HEK293 (cell line): ENCODE results near the gene KMO.

Source experiments
- CTCF ChIA-PET: fragments of 350-600 bp; formaldehyde crosslinking; extraction: SDS; loops from one replicate; lab custom pipeline; 2021; ENCODE audit warnings: antibody characterized with exemption; lab: Yijun Ruan, JAX
- POLR2A ChIA-PET: fragments of 300-600 bp; formaldehyde crosslinking; extraction: SDS; loops from one replicate; lab custom pipeline; 2020; ENCODE audit warnings: antibody characterized with exemption, inconsistent platforms; lab: Yijun Ruan, JAX
- H3K27ac ChIP-seq: fragments of 200-500 bp; sonication (Bioruptor generic); 2 replicates; pipeline ENCODE4 v1.5.1; 2014; ENCODE audit warnings: low read depth, low read length, control low read depth, inconsistent platforms; ENCODE audit errors: extremely low read depth
- H3K36me3 ChIP-seq, 2 experiments: fragments of 200-500 bp in 1 of 2; sonication (Bioruptor generic) in 1 of 2; 1 replicate in 1 of 2; 2 replicates in 1 of 2; pipeline ENCODE4 v1.5.1; 2014 to 2017; ENCODE audit warnings: inconsistent platforms in 2 of 2, low read length in 2 of 2; ENCODE audit not compliant: control insufficient read depth in 2 of 2, insufficient read depth in 1 of 2
- H3K4me1 ChIP-seq: fragments of 200-500 bp; sonication (Bioruptor generic); 2 replicates; pipeline ENCODE4 v1.5.1; 2014; ENCODE audit warnings: mild to moderate bottlenecking, low read length, inconsistent platforms; ENCODE audit not compliant: control insufficient read depth, insufficient read depth
- H3K4me3 ChIP-seq: 2 replicates; pipeline ENCODE4 v1.5.1; 2011; ENCODE audit warnings: low read depth, mild to moderate bottlenecking, control low read depth, low read length, moderate library complexity
- H3K9me3 ChIP-seq: fragments of 200-500 bp; sonication (Bioruptor generic); 2 replicates; pipeline ENCODE4 v1.5.1; 2014; ENCODE audit warnings: low read depth, low read length, inconsistent platforms; ENCODE audit not compliant: control insufficient read depth, insufficient read depth
- GLIS1 ChIP-seq: fragments of 450-650 bp; formaldehyde crosslinking; IDR thresholded peaks from 2 replicates; pipeline ENCODE4 v1.5.1; 2016; ENCODE audit warnings: missing biosample characterization, missing genetic modification characterization
- HOXC10 ChIP-seq: sonication (generic); formaldehyde crosslinking; IDR thresholded peaks from 2 replicates; pipeline ENCODE4 v1.8.1; 2023; ENCODE audit warnings: mild to moderate bottlenecking, missing genetic modification reagents
- IKZF3 ChIP-seq: fragments of 450-650 bp; IDR thresholded peaks from 2 replicates; pipeline ENCODE4 v1.5.0; 2018; ENCODE audit warnings: missing biosample characterization, mild to moderate bottlenecking, missing genetic modification characterization, moderate library complexity
- SETDB1 ChIP-seq: IDR thresholded peaks from one replicate; pipeline ENCODE4 v1.6.1; 2017; ENCODE audit warnings: mild to moderate bottlenecking, low read length, moderate library complexity, mixed read lengths; ENCODE audit not compliant: insufficient read length
- SP7 ChIP-seq: fragments of 450-650 bp; formaldehyde crosslinking; IDR thresholded peaks from 2 replicates; pipeline ENCODE4 v1.5.1; 2016; ENCODE audit warnings: missing biosample characterization, missing genetic modification characterization
- WT1 ChIP-seq: fragments of 450-650 bp; formaldehyde crosslinking; IDR thresholded peaks from 2 replicates; pipeline ENCODE4 v1.5.1; 2016; ENCODE audit warnings: missing biosample characterization, missing genetic modification characterization
- ZNF24 ChIP-seq: fragments of 450-650 bp; formaldehyde crosslinking; IDR thresholded peaks from 2 replicates; pipeline ENCODE4 v1.5.1; 2016; ENCODE audit warnings: missing biosample characterization, missing genetic modification characterization
- ZNF37A ChIP-seq: fragments of 450-650 bp; IDR thresholded peaks from 2 replicates; pipeline ENCODE4 v1.5.1; 2018; ENCODE audit warnings: missing biosample characterization, missing genetic modification characterization
- ZNF391 ChIP-seq: fragments of 450-650 bp; formaldehyde crosslinking; IDR thresholded peaks from 2 replicates; pipeline ENCODE4 v1.5.1; 2016; ENCODE audit warnings: low read depth, missing biosample characterization, missing genetic modification characterization, borderline replicate concordance
- ZNF404 ChIP-seq: fragments of 450-650 bp; formaldehyde crosslinking; IDR thresholded peaks from 2 replicates; pipeline ENCODE4 v1.5.1; 2017; ENCODE audit warnings: missing biosample characterization, missing genetic modification characterization
- ZNF518A ChIP-seq: fragments of 450-650 bp; formaldehyde crosslinking; conservative IDR thresholded peaks from 2 replicates; pipeline ENCODE4 v1.5.1; 2016; ENCODE audit warnings: low read depth, missing biosample characterization, missing genetic modification characterization
- ZNF544 ChIP-seq: fragments of 450-650 bp; formaldehyde crosslinking; IDR thresholded peaks from 2 replicates; pipeline ENCODE4 v1.5.0; 2017; ENCODE audit warnings: missing biosample characterization, missing genetic modification characterization
- ZNF549 ChIP-seq: fragments of 450-650 bp; IDR thresholded peaks from 2 replicates; pipeline ENCODE4 v1.5.1; 2018; ENCODE audit warnings: missing biosample characterization, missing genetic modification characterization, mild to moderate bottlenecking, inconsistent platforms, moderate library complexity
- ZNF654 ChIP-seq: fragments of 450-650 bp; formaldehyde crosslinking; IDR thresholded peaks from 2 replicates; pipeline ENCODE4 v1.5.1; 2016; ENCODE audit warnings: low read depth, missing biosample characterization, missing genetic modification characterization
- ZNF660 ChIP-seq: fragments of 450-650 bp; IDR thresholded peaks from 2 replicates; pipeline ENCODE4 v1.5.1; 2018; ENCODE audit warnings: missing biosample characterization, mild to moderate bottlenecking, missing genetic modification characterization
- ZNF76 ChIP-seq: fragments of 450-650 bp; formaldehyde crosslinking; IDR thresholded peaks from 2 replicates; pipeline ENCODE4; 2016; ENCODE audit warnings: low read depth, missing biosample characterization, missing genetic modification characterization, borderline replicate concordance
- ZSCAN18 ChIP-seq: fragments of 450-650 bp; formaldehyde crosslinking; IDR thresholded peaks from 2 replicates; pipeline ENCODE4 v1.5.1; 2016; ENCODE audit warnings: missing biosample characterization, missing genetic modification characterization
- TF ChIP-seq, protein P1 (sequence below): sonication (generic); formaldehyde crosslinking; IDR thresholded peaks from 2 replicates; pipeline ENCODE4 v1.8.1; 2022; ENCODE audit warnings: mild to moderate bottlenecking, moderate library complexity, missing genetic modification reagents
- TF ChIP-seq, protein P2 (sequence below): fragments of 450-650 bp; formaldehyde crosslinking; IDR thresholded peaks from 2 replicates; pipeline ENCODE4 v1.5.1; 2016; ENCODE audit warnings: missing biosample characterization, missing genetic modification characterization
- TF ChIP-seq, protein P3 (sequence below): fragments of 450-650 bp; formaldehyde crosslinking; IDR thresholded peaks from 2 replicates; pipeline ENCODE4 v1.5.1; 2016; ENCODE audit warnings: missing biosample characterization, missing genetic modification characterization

Gene KMO

DNA sequence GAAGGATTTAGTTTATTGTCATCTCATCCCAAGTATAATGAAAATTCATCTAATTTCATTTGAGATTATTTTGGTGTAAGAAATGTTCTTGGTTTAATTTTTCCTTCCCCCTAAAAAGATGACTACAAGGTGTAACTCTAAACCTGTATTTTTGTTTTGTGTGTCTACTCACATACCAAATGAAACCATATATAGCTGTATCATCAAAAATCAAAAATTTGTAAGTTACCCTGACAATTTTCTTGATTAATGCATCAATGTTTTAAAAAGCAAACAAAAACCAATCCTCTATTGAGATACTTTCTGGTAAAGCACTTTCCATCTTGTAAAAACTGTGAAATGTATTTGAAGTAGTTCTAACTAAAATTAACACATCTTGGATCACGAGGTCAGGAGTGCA lies 43.4 kb upstream of the KMO start (continued):
- TF ChIP-seq ZNF518A (tag by site-specific recombination) (no peak), SP7 (tag by site-specific recombination) (no peak), ZSCAN18 (tag by site-specific recombination) (no peak), WT1 (no peak)
- TF ChIP-seq, all 188 proteins: peak for 0

- POLR2A ChIA-PET = no interaction called here
Measured at GRCh38 chr1:241495741-241496140, 36.4 kb upstream of the KMO start.

DNA sequence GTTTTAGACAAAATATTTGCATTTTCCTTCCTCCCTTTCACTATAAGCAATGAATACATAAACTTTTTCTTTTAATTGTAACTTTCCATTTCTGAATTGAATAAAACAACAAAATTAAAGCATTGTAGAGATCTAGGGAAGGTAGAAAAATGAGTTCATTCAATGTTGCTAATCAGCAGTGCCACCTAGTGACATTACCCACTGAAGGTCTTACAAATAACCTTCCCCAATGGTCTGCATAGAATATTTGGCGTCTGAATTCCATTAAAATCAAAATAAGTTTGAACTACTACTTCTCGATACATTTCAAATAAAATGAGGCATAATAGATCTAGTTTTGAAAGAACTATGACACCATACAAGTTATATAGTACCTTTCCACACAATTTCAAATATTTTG lies 32.3 kb upstream of the KMO start:
- Histone ChIP-seq H3K4me1 (no peaks in the 10 kb centered on the region), H3K9me3 (no peaks in the 10 kb centered on the region), H3K4me3 (no peak overlapping the region), H3K27ac (no peak overlapping the region), H3K36me3 (peaks cover 0 to 92% of the 10 kb centered on the region in 2 experiments; a peak in 2 of 3 replicates)
- ChIA-PET CTCF (no interaction called here), POLR2A (no interaction called here)
- TF ChIP-seq ZNF654 (tag by site-specific recombination) = peak; percentile 44
- TF ChIP-seq, protein P1, sequence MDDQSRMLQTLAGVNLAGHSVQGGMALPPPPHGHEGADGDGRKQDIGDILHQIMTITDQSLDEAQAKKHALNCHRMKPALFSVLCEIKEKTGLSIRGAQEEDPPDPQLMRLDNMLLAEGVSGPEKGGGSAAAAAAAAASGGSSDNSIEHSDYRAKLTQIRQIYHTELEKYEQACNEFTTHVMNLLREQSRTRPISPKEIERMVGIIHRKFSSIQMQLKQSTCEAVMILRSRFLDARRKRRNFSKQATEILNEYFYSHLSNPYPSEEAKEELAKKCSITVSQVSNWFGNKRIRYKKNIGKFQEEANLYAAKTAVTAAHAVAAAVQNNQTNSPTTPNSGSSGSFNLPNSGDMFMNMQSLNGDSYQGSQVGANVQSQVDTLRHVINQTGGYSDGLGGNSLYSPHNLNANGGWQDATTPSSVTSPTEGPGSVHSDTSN (CRISPR knock-in tag) = no peak
- no peak for TF ChIP-seq GLIS1 (tag by site-specific recombination)
- no peak for TF ChIP-seq ZNF391 (tag by site-specific recombination)
- TF ChIP-seq ZNF76 (tag by site-specific recombination) = no peak
- no peak for TF ChIP-seq ZNF404 (tag by site-specific recombination)

More at GRCh38 chr1:241495741-241496140, 36.4 kb upstream of the KMO start:
- no peak overlapping the region for H3K4me3 ChIP-seq
- TF ChIP-seq ZNF660 (tag by site-specific recombination) (no peak), SETDB1 (no peak), ZNF37A (no peak), ZNF24 (no peak), HOXC10 (no peak), ZNF544 (tag by site-specific recombination) (no peak), ZNF549 (tag by site-specific recombination) (no peak), IKZF3 (no peak)
- TF ChIP-seq, protein P2, sequence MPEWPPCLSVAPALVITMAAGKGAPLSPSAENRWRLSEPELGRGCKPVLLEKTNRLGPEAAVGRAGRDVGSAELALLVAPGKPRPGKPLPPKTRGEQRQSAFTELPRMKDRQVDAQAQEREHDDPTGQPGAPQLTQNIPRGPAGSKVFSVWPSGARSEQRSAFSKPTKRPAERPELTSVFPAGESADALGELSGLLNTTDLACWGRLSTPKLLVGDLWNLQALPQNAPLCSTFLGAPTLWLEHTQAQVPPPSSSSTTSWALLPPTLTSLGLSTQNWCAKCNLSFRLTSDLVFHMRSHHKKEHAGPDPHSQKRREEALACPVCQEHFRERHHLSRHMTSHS (tag by site-specific recombination) = no peak
- TF ChIP-seq, protein P3, sequence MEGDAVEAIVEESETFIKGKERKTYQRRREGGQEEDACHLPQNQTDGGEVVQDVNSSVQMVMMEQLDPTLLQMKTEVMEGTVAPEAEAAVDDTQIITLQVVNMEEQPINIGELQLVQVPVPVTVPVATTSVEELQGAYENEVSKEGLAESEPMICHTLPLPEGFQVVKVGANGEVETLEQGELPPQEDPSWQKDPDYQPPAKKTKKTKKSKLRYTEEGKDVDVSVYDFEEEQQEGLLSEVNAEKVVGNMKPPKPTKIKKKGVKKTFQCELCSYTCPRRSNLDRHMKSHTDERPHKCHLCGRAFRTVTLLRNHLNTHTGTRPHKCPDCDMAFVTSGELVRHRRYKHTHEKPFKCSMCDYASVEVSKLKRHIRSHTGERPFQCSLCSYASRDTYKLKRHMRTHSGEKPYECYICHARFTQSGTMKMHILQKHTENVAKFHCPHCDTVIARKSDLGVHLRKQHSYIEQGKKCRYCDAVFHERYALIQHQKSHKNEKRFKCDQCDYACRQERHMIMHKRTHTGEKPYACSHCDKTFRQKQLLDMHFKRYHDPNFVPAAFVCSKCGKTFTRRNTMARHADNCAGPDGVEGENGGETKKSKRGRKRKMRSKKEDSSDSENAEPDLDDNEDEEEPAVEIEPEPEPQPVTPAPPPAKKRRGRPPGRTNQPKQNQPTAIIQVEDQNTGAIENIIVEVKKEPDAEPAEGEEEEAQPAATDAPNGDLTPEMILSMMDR (tag by site-specific recombination) = no peak
- TF ChIP-seq, all 188 proteins: peak for 0
- no peaks in the 10 kb centered on the region for H3K9me3 ChIP-seq
- H3K27ac ChIP-seq = no peak overlapping the region
- H3K36me3 ChIP-seq = peaks cover 0 to 64% of the 10 kb centered on the region in 2 experiments; a peak in 1 of 3 replicates
- CTCF ChIA-PET = no interaction called here
- H3K4me1 ChIP-seq = no peaks in the 10 kb centered on the region
